WTC11 (cell line): Measurements from ENCODE around the gene RIMKLB. TPM values are rescaled to one million over a fixed set of nuclear protein-coding genes. Genes with fewer than 3 reads are reported as not detected.

Experiments used
- ATAC-seq: fragments of 200-7000 bp; cut with Tn5 transposase; 2 replicates; pipeline ENCODE4 v1.10.0; 2021; ENCODE audit warnings: mild to moderate bottlenecking, moderate library complexity
- CTCF ChIA-PET: fragments of 300-600 bp; sonication (Branson Sonifier 250); formaldehyde crosslinking; loops from one replicate; lab custom pipeline; 2021; ENCODE audit warnings: antibody characterized with exemption; lab: Charles Lee
- POLR2A ChIA-PET: fragments of 350-600 bp; sonication (Branson Sonifier 250); formaldehyde crosslinking; loops from one replicate; lab custom pipeline; 2021; ENCODE audit warnings: antibody characterized with exemption; lab: Charles Lee
- DNase-seq: peaks from one replicate; pipeline ENCODE4 v3.0.0; 2021; ENCODE audit warnings: low spot score
- H3K27ac Mint-ChIP-seq: 2 replicates; pipeline ENCODE4 v1.8.0; 2021; ENCODE audit warnings: mixed read lengths
- H3K27me3 Mint-ChIP-seq: 2 replicates; pipeline ENCODE4 v1.8.0; 2021; ENCODE audit warnings: low read depth, mild to moderate bottlenecking, moderate library complexity, mixed read lengths
- H3K36me3 Mint-ChIP-seq: 2 replicates; pipeline ENCODE4 v1.8.0; 2021; ENCODE audit warnings: mixed read lengths
- H3K4me1 Mint-ChIP-seq: 2 replicates; pipeline ENCODE4 v1.8.0; 2022; ENCODE audit warnings: mixed read lengths
- H3K4me3 Mint-ChIP-seq: 2 replicates; pipeline ENCODE4 v1.8.0; 2021; ENCODE audit warnings: mild to moderate bottlenecking, moderate library complexity, mixed read lengths
- H3K9me3 Mint-ChIP-seq: 2 replicates; pipeline ENCODE4 v1.8.0; 2021; ENCODE audit warnings: mixed read lengths
- ARID4B ChIP-seq: sonication (generic); formaldehyde crosslinking; IDR thresholded peaks from 2 replicates; pipeline ENCODE4 v1.8.0; 2023; ENCODE audit warnings: missing genetic modification reagents, mild to moderate bottlenecking, borderline replicate concordance
- ATF1 ChIP-seq: sonication (generic); formaldehyde crosslinking; IDR thresholded peaks from 2 replicates; pipeline ENCODE4 v1.8.1; 2023; ENCODE audit warnings: mild to moderate bottlenecking, moderate library complexity, missing genetic modification reagents
- CTCF ChIP-seq: fragments of 200-600 bp; IDR thresholded peaks from 2 replicates; pipeline ENCODE4 v1.8.0; 2022; ENCODE audit warnings: antibody characterized with exemption
- E2F4 ChIP-seq: sonication (generic); formaldehyde crosslinking; IDR thresholded peaks from 2 replicates; pipeline ENCODE4 v1.8.1; 2022; ENCODE audit warnings: low read depth, mild to moderate bottlenecking, moderate library complexity, missing genetic modification reagents, borderline replicate concordance
- E2F5 ChIP-seq: sonication (generic); formaldehyde crosslinking; IDR thresholded peaks from 2 replicates; pipeline ENCODE4 v1.8.1; 2022; ENCODE audit warnings: mild to moderate bottlenecking, moderate library complexity, missing genetic modification reagents
- HMGA2 ChIP-seq: fragments of 250-450 bp; sonication (Bioruptor Pico); IDR thresholded peaks from 2 replicates; pipeline ENCODE4 v1.4.0; 2021; ENCODE audit warnings: mild to moderate bottlenecking, moderate library complexity
- MXD4 ChIP-seq: fragments of 250-450 bp; sonication (Bioruptor Pico); IDR thresholded peaks from 2 replicates; pipeline ENCODE4 v1.8.0; 2021; ENCODE audit warnings: mild to moderate bottlenecking, moderate library complexity, borderline replicate concordance
- NR2C2 ChIP-seq: sonication (generic); formaldehyde crosslinking; IDR thresholded peaks from 2 replicates; pipeline ENCODE4 v1.8.0; 2022; ENCODE audit warnings: mild to moderate bottlenecking, missing genetic modification reagents
- RELA ChIP-seq: sonication (generic); formaldehyde crosslinking; IDR thresholded peaks from 2 replicates; pipeline ENCODE4 v1.8.1; 2022; ENCODE audit warnings: missing genetic modification reagents, mild to moderate bottlenecking, borderline replicate concordance
- SP1 ChIP-seq: sonication (generic); formaldehyde crosslinking; conservative IDR thresholded peaks from 2 replicates; pipeline ENCODE4 v1.8.1; 2022; ENCODE audit warnings: missing genetic modification reagents
- STAT6 ChIP-seq: sonication (generic); formaldehyde crosslinking; conservative IDR thresholded peaks from 2 replicates; pipeline ENCODE4 v1.8.1; 2023; ENCODE audit warnings: mild to moderate bottlenecking, low read depth, missing genetic modification reagents, moderate library complexity
- TCF7 ChIP-seq: sonication (generic); formaldehyde crosslinking; IDR thresholded peaks from 2 replicates; pipeline ENCODE4 v1.8.0; 2022; ENCODE audit warnings: mild to moderate bottlenecking, low read depth, missing genetic modification reagents, moderate library complexity
- USF1 ChIP-seq: sonication (generic); formaldehyde crosslinking; IDR thresholded peaks from 2 replicates; pipeline ENCODE4 v1.8.0; 2022; ENCODE audit warnings: mild to moderate bottlenecking, missing genetic modification reagents
- ZNF219 ChIP-seq: sonication (generic); formaldehyde crosslinking; IDR thresholded peaks from 2 replicates; pipeline ENCODE4 v1.8.0; 2023; ENCODE audit warnings: missing genetic modification reagents, mild to moderate bottlenecking, borderline replicate concordance
- ZNF281 ChIP-seq: sonication (generic); formaldehyde crosslinking; IDR thresholded peaks from 2 replicates; pipeline ENCODE4 v1.8.0; 2023; ENCODE audit warnings: mild to moderate bottlenecking, missing genetic modification reagents
- ZNF423 ChIP-seq: fragments of 250-450 bp; sonication (Bioruptor Pico); IDR thresholded peaks from 2 replicates; pipeline ENCODE4 v2.1.2; 2022; ENCODE audit warnings: mild to moderate bottlenecking, moderate library complexity
- ZNF512 ChIP-seq: sonication (generic); formaldehyde crosslinking; IDR thresholded peaks from 2 replicates; pipeline ENCODE4 v1.8.1; 2022; ENCODE audit warnings: missing genetic modification reagents, borderline replicate concordance
- total RNA-seq: library from RNA; stranded (reverse); gene quantifications from 3 replicates; pipeline ENCODE4 v1.2.3, GENCODE V29; 2021

Gene RIMKLB
- total RNA-seq, 1 experiment from 2014 or later = 106 TPM

GRCh38 chr12:8722286-8722800 is 24.6 kb downstream of the RIMKLB start (continued):
- TF ChIP-seq STAT6 (CRISPR knock-in tag) (no peak), RELA (CRISPR knock-in tag) (no peak)

- Mint-ChIP-seq H3K4me3 (no peak overlapping the region), H3K4me1 (peaks cover 46% of the 10 kb centered on the region), H3K27me3 (no peaks in the 10 kb centered on the region), H3K27ac (no peak overlapping the region), H3K9me3 (no peaks in the 10 kb centered on the region), H3K36me3 (0 out of 2 replicates have a peak, but pooled peaks cover 2% of the 10 kb centered on the region)
- ATAC-seq = no peak
- ChIA-PET POLR2A (no interaction called here), CTCF (interaction anchor here (1.5 to 3.1 kb wide), 3 partner anchors 54 to 125 kb away, joined by 6 to 13 read pairs (median 8); no protein-coding TSS in a partner anchor)
- no peak for DNase-seq
- TF ChIP-seq HMGA2 (CRISPR knock-in tag) = no peak
- no peak for TF ChIP-seq ZNF219 (CRISPR knock-in tag)
- no peak for TF ChIP-seq ATF1 (CRISPR knock-in tag)
- no peak for TF ChIP-seq ZNF281
- no peak for TF ChIP-seq ZNF512 (CRISPR knock-in tag)
- TF ChIP-seq CTCF = no peak
- TF ChIP-seq USF1 (CRISPR knock-in tag) = no peak
- no peak for TF ChIP-seq NR2C2 (CRISPR knock-in tag)
- TF ChIP-seq ZNF423 (CRISPR knock-in tag) = no peak
- no peak for TF ChIP-seq E2F5 (CRISPR knock-in tag)
- no peak for TF ChIP-seq MXD4
- no peak for TF ChIP-seq ARID4B
- TF ChIP-seq SP1 (CRISPR knock-in tag) = no peak
- no peak for TF ChIP-seq E2F4 (CRISPR knock-in tag)
- no peak for TF ChIP-seq TCF7 (CRISPR knock-in tag)
Measured at GRCh38 chr12:8734873-8735381, 37.1 kb downstream of the RIMKLB start.
